Measurements from ENCODE around the gene ABTB2.

ABTB2 gene

DNA sequence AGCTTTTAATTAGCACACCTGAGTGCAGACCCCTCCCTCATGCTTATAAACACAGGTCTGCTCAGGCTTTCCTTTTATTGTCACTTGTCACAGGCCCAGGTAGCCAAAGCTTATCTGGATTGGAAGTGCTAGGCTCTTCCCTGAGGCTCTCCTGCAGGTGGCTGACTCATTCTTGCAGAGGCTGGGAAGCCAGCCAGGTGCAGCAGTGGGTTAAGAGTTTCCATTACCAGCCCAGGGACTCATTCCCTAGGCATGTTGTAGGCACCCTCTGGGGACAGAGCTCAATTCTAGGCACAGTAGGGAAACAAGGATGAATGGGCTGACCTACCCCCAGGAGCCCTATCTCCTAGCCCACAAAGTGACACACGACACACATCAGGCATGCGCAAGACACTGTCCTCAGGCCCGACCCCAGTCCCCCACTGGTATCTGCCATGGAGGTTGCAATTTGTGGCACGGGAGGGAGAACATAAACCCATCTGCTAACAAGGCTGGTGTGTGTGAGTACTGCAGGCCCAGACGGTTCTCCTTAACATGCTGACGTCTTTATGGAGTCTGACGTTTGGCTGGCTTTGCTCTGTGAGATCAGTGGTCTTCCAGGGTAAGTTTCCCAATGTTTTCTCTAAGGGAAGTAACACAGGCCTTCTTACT, 94.2 kb downstream of the ABTB2 start:
- no peak for DNase-seq (ENCODE audit: low spot score)
- Histone ChIP-seq H2BK5ac (ENCODE audit: low read length) (no peak overlapping the region), H3K27me3 (ENCODE audit: control insufficient read depth in 3 of 3, insufficient read depth in 3 of 3, low read depth in 1 of 3, low read length in 3 of 3) (no peaks in the 10 kb centered on the region), H2AFZ (ENCODE audit: low read length) (no peak overlapping the region), H2BK120ac (ENCODE audit: low read depth, low read length) (no peak overlapping the region), H3K4me1 (ENCODE audit: control insufficient read depth in 2 of 2, insufficient read depth in 1 of 2, low read depth in 1 of 2, low read length in 2 of 2) (peaks cover 9 to 21% of the 10 kb centered on the region in 2 donors), H3K4me2 (ENCODE audit: insufficient read depth, low read length, poor library complexity, severe bottlenecking) (no peak overlapping the region), H3K23ac (ENCODE audit: low read depth, low read length, poor library complexity) (no peak overlapping the region), H3K79me1 (ENCODE audit: low read depth, low read length) (no peaks in the 10 kb centered on the region), H3K4ac (ENCODE audit: low read length) (no peak overlapping the region), H3K18ac (ENCODE audit: low read length) (peak overlapping the region; percentile 8), H4K8ac (ENCODE audit: low read depth, low read length) (no peak overlapping the region), H3K9me3 (replicated peaks in 1 of 2; ENCODE audit: control insufficient read depth in 2 of 2, insufficient read depth in 1 of 2, low read depth in 1 of 2, low read length in 2 of 2) (no peaks in the 10 kb centered on the region), H3K9ac (ENCODE audit: low read depth, low read length, poor library complexity) (no peak overlapping the region), H3K36me3 (replicated peaks in 1 of 2; ENCODE audit: control insufficient read depth in 2 of 2, insufficient read depth in 2 of 2, low read length in 2 of 2) (no peaks in the 10 kb centered on the region), H3K4me3 (ENCODE audit: low read length in 2 of 2) (no peak overlapping the region), H4K91ac (ENCODE audit: low read depth, low read length, poor library complexity) (no peak overlapping the region), H3K14ac (ENCODE audit: low read length) (no peak overlapping the region), H2BK15ac (ENCODE audit: low read length) (no peak overlapping the region), H2BK12ac (ENCODE audit: low read length) (no peak overlapping the region), H2AK5ac (ENCODE audit: low read depth, low read length) (peak overlapping the region; percentile 18), H3K27ac (replicated peaks; ENCODE audit: low read length) (no peak overlapping the region)
- WGBS, 2 donors (ENCODE audit: extremely low coverage in 2 of 2, insufficient read length in 2 of 2, insufficient replicate concordance in 1 of 2): no CpG with 5 or more reads among the region's 7 CpGs

DNA sequence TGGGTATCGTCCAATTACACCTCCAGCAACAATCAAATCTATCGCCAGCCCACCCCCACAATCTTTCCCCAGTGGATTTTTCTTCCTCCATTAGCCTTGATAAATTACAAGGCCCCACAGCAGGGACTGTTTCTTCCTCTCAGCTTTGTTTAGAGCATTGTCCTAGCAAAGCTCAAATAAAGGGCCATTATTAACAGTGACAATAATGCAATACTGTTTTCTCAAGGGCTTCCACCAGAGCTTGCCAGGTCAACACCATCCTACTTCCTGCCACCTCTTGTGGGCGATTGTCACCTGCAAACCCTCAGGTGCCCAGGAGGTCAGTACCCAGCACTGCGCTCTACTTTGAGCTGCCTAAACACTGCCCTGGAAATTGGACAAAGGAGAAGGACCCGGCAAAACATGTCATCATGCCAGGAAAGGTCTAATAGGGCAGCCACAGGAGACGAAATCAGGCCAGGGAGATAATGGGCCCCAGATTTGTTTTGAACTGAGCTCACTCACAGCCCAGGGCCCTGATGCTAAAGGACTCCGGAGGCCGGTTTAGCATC, 95.2 kb downstream of the ABTB2 start:
- no peaks in the 10 kb centered on the region for H3K79me1 ChIP-seq (ENCODE audit: low read depth, low read length)
- H2AFZ ChIP-seq (ENCODE audit: low read length): no peak overlapping the region
- no peaks in the 10 kb centered on the region for H3K27me3 ChIP-seq (ENCODE audit: control insufficient read depth in 3 of 3, insufficient read depth in 3 of 3, low read depth in 1 of 3, low read length in 3 of 3)
- H3K23ac ChIP-seq (ENCODE audit: low read depth, low read length, poor library complexity): no peak overlapping the region
- no peak overlapping the region for H2BK5ac ChIP-seq (ENCODE audit: low read length)
- DNase-seq (ENCODE audit: low spot score): no peak
- peaks cover 9 to 21% of the 10 kb centered on the region in 2 donors for H3K4me1 ChIP-seq (ENCODE audit: control insufficient read depth in 2 of 2, insufficient read depth in 1 of 2, low read depth in 1 of 2, low read length in 2 of 2)
- no peak overlapping the region for H3K9ac ChIP-seq (ENCODE audit: low read depth, low read length, poor library complexity)
- WGBS, 2 donors (ENCODE audit: extremely low coverage in 2 of 2, insufficient read length in 2 of 2, insufficient replicate concordance in 1 of 2): no CpG with 5 or more reads among the region's 8 CpGs
- H3K4ac ChIP-seq (ENCODE audit: low read length): no peak overlapping the region
- H2BK120ac ChIP-seq (ENCODE audit: low read depth, low read length): no peak overlapping the region
- no peak overlapping the region for H2BK12ac ChIP-seq (ENCODE audit: low read length)
- no peak overlapping the region for H4K91ac ChIP-seq (ENCODE audit: low read depth, low read length, poor library complexity)
- H3K36me3 ChIP-seq (replicated peaks in 1 of 2; ENCODE audit: control insufficient read depth in 2 of 2, insufficient read depth in 2 of 2, low read length in 2 of 2): no peaks in the 10 kb centered on the region
- H3K27ac ChIP-seq (replicated peaks; ENCODE audit: low read length): no peak overlapping the region
- no peaks in the 10 kb centered on the region for H3K9me3 ChIP-seq (replicated peaks in 1 of 2; ENCODE audit: control insufficient read depth in 2 of 2, insufficient read depth in 1 of 2, low read depth in 1 of 2, low read length in 2 of 2)
- peak overlapping the region; percentile 25 for H3K18ac ChIP-seq (ENCODE audit: low read length)
- no peak overlapping the region for H3K4me3 ChIP-seq (ENCODE audit: low read length in 2 of 2)
- H2AK5ac ChIP-seq (ENCODE audit: low read depth, low read length): no peak overlapping the region
- H2BK15ac ChIP-seq (ENCODE audit: low read length): no peak overlapping the region
- no peak overlapping the region for H3K14ac ChIP-seq (ENCODE audit: low read length)
- H3K4me2 ChIP-seq (ENCODE audit: insufficient read depth, low read length, poor library complexity, severe bottlenecking): no peak overlapping the region
- H4K8ac ChIP-seq (ENCODE audit: low read depth, low read length): no peak overlapping the region

DNA sequence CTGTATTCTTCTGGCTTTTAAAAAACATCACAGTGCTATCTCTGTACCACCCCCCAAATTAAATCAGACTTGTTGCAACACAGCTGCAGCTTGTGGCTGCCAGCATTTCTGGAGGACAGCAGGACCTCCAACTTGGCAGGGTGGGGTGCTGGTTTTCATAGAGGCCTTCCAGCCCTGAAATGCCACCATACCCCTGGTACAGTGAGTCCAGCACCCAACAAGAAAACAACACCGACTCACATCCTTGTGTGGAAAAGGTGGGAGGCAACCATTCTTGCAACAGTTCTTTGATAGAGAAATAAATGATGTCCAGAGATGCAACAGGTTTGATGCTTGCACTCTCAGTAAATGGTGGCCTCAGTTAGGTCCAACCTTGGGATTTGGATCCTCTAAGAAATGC, 96.0 kb downstream of the ABTB2 start:
- H2BK15ac ChIP-seq (ENCODE audit: low read length): no peak overlapping the region
- no peak overlapping the region for H3K23ac ChIP-seq (ENCODE audit: low read depth, low read length, poor library complexity)
- no peak overlapping the region for H2BK12ac ChIP-seq (ENCODE audit: low read length)
- H4K91ac ChIP-seq (ENCODE audit: low read depth, low read length, poor library complexity): no peak overlapping the region
- no peak overlapping the region for H3K4me3 ChIP-seq (ENCODE audit: low read length in 2 of 2)
- H4K8ac ChIP-seq (ENCODE audit: low read depth, low read length): no peak overlapping the region
- no peaks in the 10 kb centered on the region for H3K36me3 ChIP-seq (replicated peaks in 1 of 2; ENCODE audit: control insufficient read depth in 2 of 2, insufficient read depth in 2 of 2, low read length in 2 of 2)
- H2BK120ac ChIP-seq (ENCODE audit: low read depth, low read length): no peak overlapping the region
- H3K9ac ChIP-seq (ENCODE audit: low read depth, low read length, poor library complexity): no peak overlapping the region
- H3K14ac ChIP-seq (ENCODE audit: low read length): no peak overlapping the region
- H3K18ac ChIP-seq (ENCODE audit: low read length): no peak overlapping the region
- peaks cover 7 to 14% of the 10 kb centered on the region in 2 donors for H3K4me1 ChIP-seq (ENCODE audit: control insufficient read depth in 2 of 2, insufficient read depth in 1 of 2, low read depth in 1 of 2, low read length in 2 of 2)
- no CpG with 5 or more reads among the region's 1 CpG for WGBS, 2 donors (ENCODE audit: extremely low coverage in 2 of 2, insufficient read length in 2 of 2, insufficient replicate concordance in 1 of 2)
- no peak overlapping the region for H3K4ac ChIP-seq (ENCODE audit: low read length)
- H2AK5ac ChIP-seq (ENCODE audit: low read depth, low read length): no peak overlapping the region
- H3K4me2 ChIP-seq (ENCODE audit: insufficient read depth, low read length, poor library complexity, severe bottlenecking): no peak overlapping the region
- no peak overlapping the region for H2BK5ac ChIP-seq (ENCODE audit: low read length)
- no peak for DNase-seq (ENCODE audit: low spot score)
- H3K79me1 ChIP-seq (ENCODE audit: low read depth, low read length): no peaks in the 10 kb centered on the region
- no peaks in the 10 kb centered on the region for H3K9me3 ChIP-seq (replicated peaks in 1 of 2; ENCODE audit: control insufficient read depth in 2 of 2, insufficient read depth in 1 of 2, low read depth in 1 of 2, low read length in 2 of 2)
- no peaks in the 10 kb centered on the region for H3K27me3 ChIP-seq (ENCODE audit: control insufficient read depth in 3 of 3, insufficient read depth in 3 of 3, low read depth in 1 of 3, low read length in 3 of 3)
- H2AFZ ChIP-seq (ENCODE audit: low read length): no peak overlapping the region
- H3K27ac ChIP-seq (replicated peaks; ENCODE audit: low read length): no peak overlapping the region

DNA sequence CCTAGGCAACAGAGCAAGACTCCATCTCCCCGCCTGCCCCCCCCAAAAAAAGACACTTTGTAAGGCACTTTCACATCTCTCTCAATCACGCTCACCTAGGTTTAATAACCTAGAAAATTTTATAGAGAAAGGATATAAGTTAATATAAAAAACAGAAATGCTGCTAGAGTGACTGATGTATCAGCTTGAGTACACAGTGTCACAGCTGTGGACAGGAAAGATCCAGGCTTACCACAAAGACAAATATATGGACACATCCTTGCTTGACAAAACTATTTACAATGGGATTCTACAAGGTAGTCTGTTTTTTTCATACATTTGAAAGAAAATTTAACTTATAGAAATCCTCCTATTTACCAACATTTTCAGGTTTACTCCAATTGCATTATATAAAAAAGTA, 96.7 kb downstream of the ABTB2 start:
- no peak for DNase-seq (ENCODE audit: low spot score)
- no peak overlapping the region for H2AFZ ChIP-seq (ENCODE audit: low read length)
- no peak overlapping the region for H4K91ac ChIP-seq (ENCODE audit: low read depth, low read length, poor library complexity)
- H3K9ac ChIP-seq (ENCODE audit: low read depth, low read length, poor library complexity): no peak overlapping the region
- H3K27ac ChIP-seq (replicated peaks; ENCODE audit: low read length): no peak overlapping the region
- no peak overlapping the region for H2AK5ac ChIP-seq (ENCODE audit: low read depth, low read length)
- H2BK5ac ChIP-seq (ENCODE audit: low read length): no peak overlapping the region
- no peaks in the 10 kb centered on the region for H3K36me3 ChIP-seq (replicated peaks in 1 of 2; ENCODE audit: control insufficient read depth in 2 of 2, insufficient read depth in 2 of 2, low read length in 2 of 2)
- no peak overlapping the region for H3K4me2 ChIP-seq (ENCODE audit: insufficient read depth, low read length, poor library complexity, severe bottlenecking)
- no peak overlapping the region for H2BK12ac ChIP-seq (ENCODE audit: low read length)
- H3K18ac ChIP-seq (ENCODE audit: low read length): no peak overlapping the region
- H3K79me1 ChIP-seq (ENCODE audit: low read depth, low read length): no peaks in the 10 kb centered on the region
- H2BK15ac ChIP-seq (ENCODE audit: low read length): no peak overlapping the region
- H3K4me1 ChIP-seq (ENCODE audit: control insufficient read depth in 2 of 2, insufficient read depth in 1 of 2, low read depth in 1 of 2, low read length in 2 of 2): peaks cover 7 to 10% of the 10 kb centered on the region in 2 donors
- no peaks in the 10 kb centered on the region for H3K27me3 ChIP-seq (ENCODE audit: control insufficient read depth in 3 of 3, insufficient read depth in 3 of 3, low read depth in 1 of 3, low read length in 3 of 3)
- H2BK120ac ChIP-seq (ENCODE audit: low read depth, low read length): no peak overlapping the region
- no peaks in the 10 kb centered on the region for H3K9me3 ChIP-seq (replicated peaks in 1 of 2; ENCODE audit: control insufficient read depth in 2 of 2, insufficient read depth in 1 of 2, low read depth in 1 of 2, low read length in 2 of 2)
- H3K23ac ChIP-seq (ENCODE audit: low read depth, low read length, poor library complexity): no peak overlapping the region
- no CpG with 5 or more reads among the region's 2 CpGs for WGBS, 2 donors (ENCODE audit: extremely low coverage in 2 of 2, insufficient read length in 2 of 2, insufficient replicate concordance in 1 of 2)
- H3K4me3 ChIP-seq (ENCODE audit: low read length in 2 of 2): no peak overlapping the region
- H3K14ac ChIP-seq (ENCODE audit: low read length): no peak overlapping the region
- no peak overlapping the region for H3K4ac ChIP-seq (ENCODE audit: low read length)
- H4K8ac ChIP-seq (ENCODE audit: low read depth, low read length): no peak overlapping the region
